ENCODE results near the gene RPN2.

GRCh38 chr20:37226889-37227288 is 47.8 kb downstream of the RPN2 start:
- TF ChIP-seq, protein P1, sequence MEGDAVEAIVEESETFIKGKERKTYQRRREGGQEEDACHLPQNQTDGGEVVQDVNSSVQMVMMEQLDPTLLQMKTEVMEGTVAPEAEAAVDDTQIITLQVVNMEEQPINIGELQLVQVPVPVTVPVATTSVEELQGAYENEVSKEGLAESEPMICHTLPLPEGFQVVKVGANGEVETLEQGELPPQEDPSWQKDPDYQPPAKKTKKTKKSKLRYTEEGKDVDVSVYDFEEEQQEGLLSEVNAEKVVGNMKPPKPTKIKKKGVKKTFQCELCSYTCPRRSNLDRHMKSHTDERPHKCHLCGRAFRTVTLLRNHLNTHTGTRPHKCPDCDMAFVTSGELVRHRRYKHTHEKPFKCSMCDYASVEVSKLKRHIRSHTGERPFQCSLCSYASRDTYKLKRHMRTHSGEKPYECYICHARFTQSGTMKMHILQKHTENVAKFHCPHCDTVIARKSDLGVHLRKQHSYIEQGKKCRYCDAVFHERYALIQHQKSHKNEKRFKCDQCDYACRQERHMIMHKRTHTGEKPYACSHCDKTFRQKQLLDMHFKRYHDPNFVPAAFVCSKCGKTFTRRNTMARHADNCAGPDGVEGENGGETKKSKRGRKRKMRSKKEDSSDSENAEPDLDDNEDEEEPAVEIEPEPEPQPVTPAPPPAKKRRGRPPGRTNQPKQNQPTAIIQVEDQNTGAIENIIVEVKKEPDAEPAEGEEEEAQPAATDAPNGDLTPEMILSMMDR (IDR thresholded peaks at IDR 0.05), result no peak
- TF ChIP-seq POLR2A (IDR thresholded peaks at IDR 0.05), result no peak

Data from heart left ventricle (tissue), 13 donors.